GM08714 (cell line): ENCODE data around the gene MTMR8.

Experiments used
- H3K4me3 ChIP-seq: fragments of 200-500 bp; sonication (Bioruptor generic); 2 replicates; pipeline ENCODE4 v1.5.1; 2014; ENCODE audit warnings: mild to moderate bottlenecking, low read length, inconsistent platforms
- ZNF274 ChIP-seq: IDR thresholded peaks from 2 replicates; pipeline ENCODE4 v1.6.1; 2012; ENCODE audit warnings: mild to moderate bottlenecking, low read depth, low read length

The MTMR8 gene

GRCh38 chrX:64352081-64352480, 43.2 kb downstream of the MTMR8 start:
- no peak for TF ChIP-seq ZNF274
- H3K4me3 ChIP-seq, result no peak overlapping the region

DNA sequence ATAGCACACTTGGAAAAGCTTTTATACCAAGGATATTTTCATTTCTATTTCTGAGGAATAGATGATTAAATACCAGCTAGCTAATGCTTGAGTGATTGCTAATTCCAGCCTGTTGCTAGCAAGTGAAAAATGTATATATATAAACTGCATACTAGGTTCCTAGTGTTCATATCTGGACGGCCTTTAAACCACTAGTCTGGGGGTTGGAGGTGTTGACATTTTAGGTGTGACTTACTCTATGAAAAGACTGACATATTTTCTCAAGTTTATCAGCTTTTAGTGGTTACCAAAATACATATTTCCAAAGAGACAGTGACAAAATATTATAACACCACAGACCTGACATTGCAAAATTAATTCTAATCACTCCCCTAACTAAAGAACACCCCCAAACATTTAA, 44.7 kb downstream of the MTMR8 start:
- TF ChIP-seq ZNF274, result no peak
- H3K4me3 ChIP-seq, result no peak overlapping the region

- TF ChIP-seq ZNF274, result no peak
- no peak overlapping the region for H3K4me3 ChIP-seq
These were observed 45.2 kb downstream of the MTMR8 start for GRCh38 chrX:64350047-64350446.

DNA sequence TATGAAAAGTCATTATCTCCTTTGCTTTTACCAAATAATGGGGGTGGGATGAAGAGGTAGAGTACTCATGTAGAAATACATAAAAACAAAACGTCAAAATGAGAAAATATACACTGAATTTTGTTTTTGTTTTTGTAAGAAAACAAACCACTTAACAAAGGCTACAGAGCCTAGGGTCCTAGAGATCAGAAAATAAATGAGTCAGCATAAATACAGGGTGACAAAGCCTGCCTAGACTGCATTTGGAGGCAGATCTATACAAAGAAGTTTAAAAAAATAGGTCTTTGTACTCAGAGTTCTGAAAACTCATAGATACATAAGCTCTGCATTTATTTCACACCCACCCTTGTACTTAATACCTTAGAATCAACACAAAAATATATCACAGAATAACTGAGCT, 52.4 kb downstream of the MTMR8 start:
- H3K4me3 ChIP-seq, result no peak overlapping the region
- no peak for TF ChIP-seq ZNF274

GRCh38 chrX:64338296-64338695, 57.0 kb downstream of the MTMR8 start:
- no peak for TF ChIP-seq ZNF274
- no peak overlapping the region for H3K4me3 ChIP-seq

- no peak for TF ChIP-seq ZNF274
- H3K4me3 ChIP-seq, result no peak overlapping the region
These were observed 60.8 kb downstream of the MTMR8 start for GRCh38 chrX:64334467-64334866.

DNA sequence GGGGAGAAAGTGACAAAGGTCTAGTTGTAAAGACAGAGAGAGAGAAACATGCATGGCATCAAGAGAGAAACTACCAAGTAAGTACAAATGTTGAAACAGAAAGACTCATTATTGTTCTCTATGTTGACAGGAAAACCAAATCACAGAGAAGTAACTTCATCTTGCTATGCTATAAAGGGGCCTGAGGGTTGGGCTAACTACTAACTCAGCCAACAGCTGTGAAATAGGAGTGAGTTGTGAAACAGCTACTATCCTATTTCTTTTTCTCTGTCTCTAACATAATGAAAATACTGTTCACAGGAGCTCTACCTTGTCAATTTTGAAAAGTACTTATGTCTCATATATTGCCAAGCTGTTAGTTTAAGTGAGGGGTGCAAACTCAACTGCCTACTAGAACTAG, 65.0 kb downstream of the MTMR8 start:
- TF ChIP-seq ZNF274, result no peak

GRCh38 chrX:64321507-64321906, 73.7 kb downstream of the MTMR8 start:
- H3K4me3 ChIP-seq, result no peak overlapping the region
- no peak for TF ChIP-seq ZNF274

More for the DNA sequence above, 65.0 kb downstream of the MTMR8 start:
- H3K4me3 ChIP-seq, result no peak overlapping the region

DNA sequence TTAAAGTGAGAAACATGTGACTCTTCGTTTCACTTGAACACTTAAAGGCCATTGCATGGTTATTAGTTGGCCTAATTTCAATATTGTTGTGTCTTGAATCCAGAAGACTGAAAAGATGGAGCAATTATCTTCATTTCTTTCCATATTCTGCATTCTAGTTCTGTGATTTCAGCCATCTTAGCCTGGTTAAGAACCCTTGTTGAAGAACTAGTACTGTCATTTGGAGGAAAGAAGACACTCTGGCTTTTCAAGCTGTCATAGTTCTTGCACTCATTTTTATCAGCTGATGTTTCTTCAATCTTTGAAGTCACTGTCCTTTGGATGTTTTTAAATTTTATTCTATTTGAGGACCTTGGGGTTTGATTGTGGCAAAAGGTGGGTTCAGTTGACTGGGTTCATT, 81.6 kb downstream of the MTMR8 start:
- no peak for TF ChIP-seq ZNF274
- no peak overlapping the region for H3K4me3 ChIP-seq

- no peak overlapping the region for H3K4me3 ChIP-seq
These were observed 88.5 kb downstream of the MTMR8 start for GRCh38 chrX:64306712-64307111.

DNA sequence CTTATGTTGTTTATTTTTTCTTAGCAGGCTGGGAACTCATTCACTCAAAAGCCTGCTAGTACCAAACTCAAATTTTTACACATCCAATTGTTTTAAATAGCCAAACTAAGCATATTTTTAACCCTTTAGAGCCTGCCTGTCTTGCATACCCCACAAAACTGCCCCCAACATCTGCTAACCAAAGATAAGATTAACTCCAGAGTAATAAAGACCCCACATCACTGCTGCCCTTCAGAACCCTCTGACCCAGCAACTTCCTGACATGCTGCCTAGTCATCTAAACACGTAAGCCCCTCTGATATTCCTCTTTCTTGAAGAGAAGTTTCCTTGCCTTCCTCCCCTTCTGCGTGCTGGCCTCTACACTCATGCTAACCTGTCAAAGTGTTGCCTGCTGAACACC, 104.1 kb downstream of the MTMR8 start:
- TF ChIP-seq ZNF274, result no peak
- no peak overlapping the region for H3K4me3 ChIP-seq

More at GRCh38 chrX:64306712-64307111, 88.5 kb downstream of the MTMR8 start:
- no peak for TF ChIP-seq ZNF274

- no peak for TF ChIP-seq ZNF274
These were observed 130.0 kb downstream of the MTMR8 start for GRCh38 chrX:64265265-64265664.

DNA sequence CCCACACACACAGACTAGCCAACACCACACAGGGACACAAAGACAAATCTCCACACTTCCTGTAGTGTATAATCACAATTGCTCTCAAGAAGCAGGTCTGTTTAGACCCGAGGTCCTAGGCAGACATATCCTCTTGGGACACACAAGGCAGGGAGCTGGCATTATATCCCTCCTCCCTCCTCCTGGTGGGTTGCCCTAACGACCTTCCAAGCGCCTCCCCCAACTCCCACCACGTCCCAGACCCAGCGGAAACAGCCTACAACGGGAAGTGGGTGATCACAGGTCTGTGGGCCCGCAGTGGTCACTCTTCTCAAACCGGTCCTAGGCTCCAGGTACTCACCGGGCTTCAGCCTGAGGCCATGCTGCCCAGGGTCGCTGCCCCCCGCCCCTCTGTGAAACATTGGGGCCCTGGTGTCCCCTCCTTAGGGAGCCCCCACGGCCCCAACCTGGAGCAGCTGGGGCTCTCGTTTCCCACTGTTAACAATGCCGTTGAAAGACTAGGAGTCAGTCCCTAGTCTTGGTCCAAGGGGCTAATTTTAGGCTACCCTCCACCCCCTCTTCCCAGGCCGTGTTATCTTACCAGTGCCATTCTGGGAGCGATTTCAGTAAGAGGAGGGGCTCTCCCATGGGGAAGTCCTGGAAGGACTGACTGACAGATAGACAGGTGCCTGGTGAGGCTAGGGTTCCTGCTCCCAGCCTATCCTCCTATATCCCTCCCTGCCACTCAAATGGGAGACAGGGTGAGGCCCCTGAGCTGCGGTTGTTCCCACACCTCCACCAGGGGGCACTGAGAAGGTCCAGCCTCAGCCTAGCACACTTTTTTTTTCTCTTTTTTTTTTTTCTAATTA, 164.9 kb downstream of the MTMR8 start, which contains the start of gene ASB12:
Gene ASB12, minus strand, starts transcription at position 485 of the 848 bp plus-strand sequence. CDS start 4,957 bp downstream, outside the sequence.
- H3K4me3 ChIP-seq, result no peak within 1 kb of the TSS
- no peak for TF ChIP-seq ZNF274

More at GRCh38 chrX:64265265-64265664, 130.0 kb downstream of the MTMR8 start:
- no peak overlapping the region for H3K4me3 ChIP-seq

- TF ChIP-seq ZNF274, result no peak
These were observed 166.1 kb downstream of the MTMR8 start for GRCh38 chrX:64229154-64229553.

More at GRCh38 chrX:64229154-64229553, 166.1 kb downstream of the MTMR8 start:
- no peak overlapping the region for H3K4me3 ChIP-seq
